ENCODE results near the gene KRTAP5-10.

DNA sequence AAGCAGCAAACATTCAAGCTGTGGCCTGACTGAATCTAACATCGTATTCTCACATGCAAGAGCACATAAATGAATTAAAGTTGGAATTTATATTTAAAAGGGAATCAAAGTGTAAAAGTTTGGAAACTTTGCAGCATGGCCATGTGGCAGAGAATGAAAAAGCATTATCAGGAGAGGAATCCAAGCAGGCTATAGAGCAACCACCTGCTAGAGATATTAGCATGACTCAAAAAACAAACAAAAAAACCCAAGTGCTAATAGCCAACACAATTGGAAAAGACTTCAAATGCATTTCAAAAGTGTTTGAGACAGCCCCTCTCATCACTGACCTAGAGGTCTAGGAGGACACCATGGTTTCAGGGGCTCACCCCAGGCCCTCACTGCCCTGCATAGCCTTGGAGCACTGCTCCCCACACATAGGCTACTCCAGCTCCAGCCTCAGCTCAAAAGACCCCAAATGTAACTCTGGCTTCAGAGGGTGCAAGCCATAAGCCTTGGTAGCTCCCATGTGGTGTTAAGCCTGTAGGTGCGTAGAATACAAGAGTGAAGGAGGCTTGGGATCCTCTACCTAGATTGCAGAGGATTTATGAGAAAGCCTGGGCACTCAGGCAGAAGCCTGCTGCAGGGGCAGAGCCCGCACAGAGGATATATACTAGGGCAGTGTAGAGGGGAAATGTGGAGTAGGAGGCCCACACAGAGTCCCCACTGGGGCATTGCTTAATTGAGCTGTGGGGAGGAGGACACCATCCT lies 40.0 kb upstream of the KRTAP5-10 start:
- TF ChIP-seq CTCF (IDR thresholded peaks at IDR 0.05; ENCODE audit: insufficient read depth, low read length, poor library complexity, severe bottlenecking) (no peak), EZH2phosphoT487 (conservative IDR thresholded peaks at IDR 0.05; ENCODE audit: low read length) (no peak)

Data from SU-DHL-6 (cell line).